Testis (tissue), 2 donors: ENCODE measurements around the gene PASD1.
"Not testable (repeated sequence)": the region's sequence is repeated elsewhere in the genome, so short reads cannot be mapped to it uniquely, and the experiment has no call there.

Experiments
- POLR2A ChIP-seq: fragments of 450-650 bp; IDR thresholded peaks from one replicate; pipeline ENCODE4 v1.6.1; 2017; ENCODE audit warnings: antibody characterized with exemption, mild to moderate bottlenecking, moderate library complexity
- TF ChIP-seq, protein P1 (sequence below), 3 experiments: fragments of 450-650 bp in 2 of 3; fragments of 200-600 bp in 1 of 3; sonication (generic) in 1 of 3; IDR thresholded peaks; one replicate each; pipeline ENCODE4 v1.5.1; 2016 to 2019; ENCODE audit warnings: antibody characterized with exemption in 3 of 3, mild to moderate bottlenecking in 2 of 3, moderate library complexity in 1 of 3

DNA sequence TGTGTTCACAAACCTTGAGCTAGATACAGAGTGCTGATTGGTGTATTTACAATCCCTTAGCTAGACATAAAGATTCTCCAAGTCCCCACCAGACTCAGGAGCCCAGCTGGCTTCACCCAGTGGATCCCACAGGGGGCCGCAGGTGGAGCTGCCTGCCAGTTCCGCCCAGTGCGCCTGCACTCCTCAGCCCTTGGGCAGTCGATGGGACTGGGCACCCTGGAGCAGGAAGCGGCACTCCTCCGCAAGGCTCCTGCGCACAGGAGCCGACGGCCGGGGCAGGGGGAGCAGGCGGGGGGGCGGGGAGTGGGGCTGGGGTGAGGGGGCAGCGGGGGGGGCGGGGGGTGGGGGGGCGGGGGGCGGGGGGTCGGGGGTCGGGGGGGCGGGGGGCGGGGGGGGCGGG, 990 bp upstream of the PASD1 start:
- TF ChIP-seq, protein P1, sequence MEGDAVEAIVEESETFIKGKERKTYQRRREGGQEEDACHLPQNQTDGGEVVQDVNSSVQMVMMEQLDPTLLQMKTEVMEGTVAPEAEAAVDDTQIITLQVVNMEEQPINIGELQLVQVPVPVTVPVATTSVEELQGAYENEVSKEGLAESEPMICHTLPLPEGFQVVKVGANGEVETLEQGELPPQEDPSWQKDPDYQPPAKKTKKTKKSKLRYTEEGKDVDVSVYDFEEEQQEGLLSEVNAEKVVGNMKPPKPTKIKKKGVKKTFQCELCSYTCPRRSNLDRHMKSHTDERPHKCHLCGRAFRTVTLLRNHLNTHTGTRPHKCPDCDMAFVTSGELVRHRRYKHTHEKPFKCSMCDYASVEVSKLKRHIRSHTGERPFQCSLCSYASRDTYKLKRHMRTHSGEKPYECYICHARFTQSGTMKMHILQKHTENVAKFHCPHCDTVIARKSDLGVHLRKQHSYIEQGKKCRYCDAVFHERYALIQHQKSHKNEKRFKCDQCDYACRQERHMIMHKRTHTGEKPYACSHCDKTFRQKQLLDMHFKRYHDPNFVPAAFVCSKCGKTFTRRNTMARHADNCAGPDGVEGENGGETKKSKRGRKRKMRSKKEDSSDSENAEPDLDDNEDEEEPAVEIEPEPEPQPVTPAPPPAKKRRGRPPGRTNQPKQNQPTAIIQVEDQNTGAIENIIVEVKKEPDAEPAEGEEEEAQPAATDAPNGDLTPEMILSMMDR (IDR thresholded peaks at IDR 0.05): not testable (repeated sequence)
- TF ChIP-seq POLR2A: not testable (repeated sequence)
